Esophagus muscularis mucosa (tissue), 4 donors: ENCODE results near the gene CFAP157. TPM values are rescaled to one million over a fixed set of nuclear protein-coding genes. Genes with fewer than 3 reads are reported as not detected.

Experiments used
- DNase-seq: peaks from one replicate; pipeline ENCODE4 v3.0.0-alpha.2; 2017; ENCODE audit errors: extremely low spot score
- H3K27ac ChIP-seq, 4 donors: fragments of 200-600 bp; sonication (generic); replicated peaks in 1 of 4; 1 replicate in 3 of 4; 2 replicates in 1 of 4; pipeline ENCODE4 v1.5.1; 2016 to 2019; ENCODE audit warnings: mild to moderate bottlenecking in 1 of 4
- H3K27me3 ChIP-seq, 4 donors: fragments of 200-600 bp; sonication (generic); one replicate each; pipeline versions ENCODE4 v1.5.1 to v1.6.0; 2016 to 2019
- H3K36me3 ChIP-seq, 4 donors: fragments of 200-600 bp; sonication (generic); one replicate each; pipeline ENCODE4 v1.5.1; 2016 to 2019
- H3K4me1 ChIP-seq, 4 donors: fragments of 200-600 bp; sonication (generic); one replicate each; pipeline ENCODE4 v1.5.1; 2016 to 2019
- H3K4me3 ChIP-seq, 4 donors: fragments of 200-600 bp; sonication (generic); 1 replicate in 2 of 4; 2 replicates in 2 of 4; pipeline ENCODE4 v1.5.1; 2016 to 2019; ENCODE audit warnings: mild to moderate bottlenecking in 4 of 4, moderate library complexity in 1 of 4
- H3K9me3 ChIP-seq, 4 donors: fragments of 200-600 bp; sonication (generic); 1 replicate in 3 of 4; 2 replicates in 1 of 4; pipeline ENCODE4 v1.5.1; 2016 to 2019
- CTCF ChIP-seq, 3 experiments: fragments of 200-600 bp in 2 of 3; fragments of 450-650 bp in 1 of 3; sonication (generic) in 2 of 3; IDR thresholded peaks; one replicate each; pipeline ENCODE4 v1.5.1; 2017 to 2019; ENCODE audit warnings: antibody characterized with exemption in 3 of 3, mild to moderate bottlenecking in 2 of 3, moderate library complexity in 1 of 3
- EP300 ChIP-seq: sonication (generic); formaldehyde crosslinking; IDR thresholded peaks from one replicate; pipeline ENCODE4 v1.6.1; 2017; ENCODE audit warnings: antibody characterized with exemption
- POLR2A ChIP-seq: fragments of 450-650 bp; IDR thresholded peaks from one replicate; pipeline ENCODE4 v1.6.1; 2017; ENCODE audit warnings: antibody characterized with exemption, moderate library complexity, mild to moderate bottlenecking, low read depth
- POLR2AphosphoS5 ChIP-seq, 2 donors: sonication (generic); formaldehyde crosslinking; IDR thresholded peaks; one replicate each; pipeline ENCODE4 v1.6.1; 2017; ENCODE audit warnings: antibody characterized with exemption in 2 of 2
- WGBS: methylation state at CpG from one replicate; pipeline ENCODE4 v1.1.5; 2018; 5-methylcytosine and 5-hydroxymethylcytosine counted together
- intact Hi-C: fragments of 100-400 bp; cut with DNase I; formaldehyde crosslinking; loops from one replicate; pipeline ENCODE4 v1.15.1; 2023
- total RNA-seq, 4 donors: library from RNA; depleted of rRNA; stranded (reverse); fragments of >200 nt; gene quantifications; one replicate each; pipeline versions ENCODE4 v1.1.0 to v1.2.1, GENCODE V29; 2016

CFAP157 gene
- total RNA-seq, 4 donors from 2014 or later: 0.26 to 0.42 TPM; not detected in 2

GRCh38 chr9:127735530-127736185 is 28.9 kb downstream of the CFAP157 start:
- TF ChIP-seq POLR2A (no peak), EP300 (no peak), POLR2AphosphoS5 (IDR thresholded peaks at IDR 0.05) (no peak), CTCF (IDR thresholded peaks at IDR 0.05) (no peak)
- intact Hi-C loops: loop anchor here (1.0 to 5.0 kb wide), 4 partner anchors 50 to 186 kb away; no protein-coding TSS in a partner anchor
- DNase-seq: no peak
- H3K4me1 ChIP-seq: peaks cover 16 to 39% (median 30%) of the 10 kb centered on the region in 4 donors
- no peaks in the 10 kb centered on the region for H3K9me3 ChIP-seq
- peak overlapping the region; percentile 73 to 89 (median 82) for H3K4me3 ChIP-seq
- 35% methylated on average over 13 of the region's 15 CpGs for WGBS
- H3K36me3 ChIP-seq: peaks cover 16 to 58% (median 40%) of the 10 kb centered on the region in 4 donors
- peaks cover 0 to 10% (median 0%) of the 10 kb centered on the region in 4 donors for H3K27me3 ChIP-seq
- H3K27ac ChIP-seq: peak overlapping the region; percentile 94 to 98 (median 95)

GRCh38 chr9:127738666-127739065 is 31.9 kb downstream of the CFAP157 start:
- peaks cover 0 to 59% (median 19%) of the 10 kb centered on the region in 4 donors for H3K36me3 ChIP-seq
- intact Hi-C loops: loop anchor here (5.0 kb wide), 1 partner anchor 134 kb away; no protein-coding TSS in a partner anchor
- H3K4me1 ChIP-seq: peaks cover 34 to 50% (median 44%) of the 10 kb centered on the region in 4 donors
- no peak overlapping the region for H3K27ac ChIP-seq
- H3K9me3 ChIP-seq: no peaks in the 10 kb centered on the region
- DNase-seq: no peak
- TF ChIP-seq POLR2AphosphoS5 (IDR thresholded peaks at IDR 0.05) (no peak), POLR2A (no peak), CTCF (IDR thresholded peaks at IDR 0.05) (no peak), EP300 (no peak)
- 85% methylated on average over 13 of the region's 13 CpGs for WGBS
- H3K4me3 ChIP-seq: no peak overlapping the region
- peaks cover 0 to 34% (median 7%) of the 10 kb centered on the region in 4 donors for H3K27me3 ChIP-seq

- no peak for DNase-seq
- TF ChIP-seq POLR2A (no peak), CTCF (IDR thresholded peaks at IDR 0.05) (no peak), EP300 (no peak), POLR2AphosphoS5 (IDR thresholded peaks at IDR 0.05) (no peak)
- Histone ChIP-seq H3K9me3 (no peaks in the 10 kb centered on the region), H3K4me3 (no peak overlapping the region), H3K27me3 (peaks cover 0 to 43% (median 7%) of the 10 kb centered on the region in 4 donors), H3K27ac (peak overlapping the region; percentile 43 to 77 (median 54)), H3K4me1 (peaks cover 27 to 39% (median 34%) of the 10 kb centered on the region in 4 donors), H3K36me3 (peaks cover 0 to 69% (median 23%) of the 10 kb centered on the region in 4 donors)
- intact Hi-C loops: loop anchor here (5.0 kb wide), 1 partner anchor 133 kb away; no protein-coding TSS in a partner anchor
- 83% methylated on average over 9 of the region's 19 CpGs for WGBS
Observed at GRCh38 chr9:127739614-127740330, 33.0 kb downstream of the CFAP157 start.

GRCh38 chr9:127741831-127742434 is 35.1 kb downstream of the CFAP157 start:
- H3K9me3 ChIP-seq: no peaks in the 10 kb centered on the region
- no peak for DNase-seq
- H3K4me3 ChIP-seq: peak overlapping the region; percentile 21 to 36 (median 30)
- H3K36me3 ChIP-seq: peaks cover 0 to 89% (median 24%) of the 10 kb centered on the region in 4 donors
- peaks cover 24 to 31% (median 27%) of the 10 kb centered on the region in 4 donors for H3K4me1 ChIP-seq
- peak overlapping the region; percentile 20 to 59 (median 44) for H3K27ac ChIP-seq
- H3K27me3 ChIP-seq: peaks cover 0 to 47% (median 7%) of the 10 kb centered on the region in 4 donors
- intact Hi-C loops: no loop called here
- WGBS: 47% methylated on average over 32 of the region's 38 CpGs
- TF ChIP-seq EP300 (no peak), POLR2AphosphoS5 (IDR thresholded peaks at IDR 0.05) (no peak), POLR2A (no peak), CTCF (IDR thresholded peaks at IDR 0.05) (no peak)
